GM23338 (cell line): ENCODE results near the gene RAB43.

Source experiments
- CTCF ChIP-seq, 2 experiments: fragments of 200-600 bp in 1 of 2; sonication (generic) in 1 of 2; conservative IDR thresholded peaks; 2 replicates each; pipeline versions ENCODE4 v1.5.1 to v1.6.1; 2016 to 2017; ENCODE audit warnings: antibody characterized with exemption in 2 of 2, low read depth in 2 of 2, mild to moderate bottlenecking in 2 of 2, moderate library complexity in 1 of 2
- EZH2phosphoT487 ChIP-seq: fragments of 200-600 bp; sonication (generic); IDR thresholded peaks from one replicate; pipeline ENCODE4 v1.8.1; 2018; ENCODE audit warnings: antibody characterized with exemption; ENCODE audit not compliant: unreplicated experiment
- POLR2AphosphoS5 ChIP-seq: IDR thresholded peaks from 2 replicates; pipeline ENCODE4 v1.6.1; 2016; ENCODE audit warnings: antibody characterized with exemption, low read depth
- STAT1 ChIP-seq: IDR thresholded peaks from one replicate; pipeline ENCODE4 v1.6.1; 2016; ENCODE audit warnings: antibody characterized with exemption; ENCODE audit not compliant: unreplicated experiment
- TF ChIP-seq, protein P1 (sequence below): IDR thresholded peaks from one replicate; pipeline ENCODE4 v1.6.1; 2018; ENCODE audit warnings: antibody characterized with exemption; ENCODE audit not compliant: unreplicated experiment

- TF ChIP-seq EZH2phosphoT487 (no peak), STAT1 (no peak), CTCF (conservative IDR thresholded peaks at IDR 0.05; ENCODE audit: low read depth in 2 of 2) (no peak), POLR2AphosphoS5 (no peak)
- TF ChIP-seq, protein P1, sequence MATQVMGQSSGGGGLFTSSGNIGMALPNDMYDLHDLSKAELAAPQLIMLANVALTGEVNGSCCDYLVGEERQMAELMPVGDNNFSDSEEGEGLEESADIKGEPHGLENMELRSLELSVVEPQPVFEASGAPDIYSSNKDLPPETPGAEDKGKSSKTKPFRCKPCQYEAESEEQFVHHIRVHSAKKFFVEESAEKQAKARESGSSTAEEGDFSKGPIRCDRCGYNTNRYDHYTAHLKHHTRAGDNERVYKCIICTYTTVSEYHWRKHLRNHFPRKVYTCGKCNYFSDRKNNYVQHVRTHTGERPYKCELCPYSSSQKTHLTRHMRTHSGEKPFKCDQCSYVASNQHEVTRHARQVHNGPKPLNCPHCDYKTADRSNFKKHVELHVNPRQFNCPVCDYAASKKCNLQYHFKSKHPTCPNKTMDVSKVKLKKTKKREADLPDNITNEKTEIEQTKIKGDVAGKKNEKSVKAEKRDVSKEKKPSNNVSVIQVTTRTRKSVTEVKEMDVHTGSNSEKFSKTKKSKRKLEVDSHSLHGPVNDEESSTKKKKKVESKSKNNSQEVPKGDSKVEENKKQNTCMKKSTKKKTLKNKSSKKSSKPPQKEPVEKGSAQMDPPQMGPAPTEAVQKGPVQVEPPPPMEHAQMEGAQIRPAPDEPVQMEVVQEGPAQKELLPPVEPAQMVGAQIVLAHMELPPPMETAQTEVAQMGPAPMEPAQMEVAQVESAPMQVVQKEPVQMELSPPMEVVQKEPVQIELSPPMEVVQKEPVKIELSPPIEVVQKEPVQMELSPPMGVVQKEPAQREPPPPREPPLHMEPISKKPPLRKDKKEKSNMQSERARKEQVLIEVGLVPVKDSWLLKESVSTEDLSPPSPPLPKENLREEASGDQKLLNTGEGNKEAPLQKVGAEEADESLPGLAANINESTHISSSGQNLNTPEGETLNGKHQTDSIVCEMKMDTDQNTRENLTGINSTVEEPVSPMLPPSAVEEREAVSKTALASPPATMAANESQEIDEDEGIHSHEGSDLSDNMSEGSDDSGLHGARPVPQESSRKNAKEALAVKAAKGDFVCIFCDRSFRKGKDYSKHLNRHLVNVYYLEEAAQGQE, result no peak
Measured at GRCh38 chr3:129063091-129063640, 58.4 kb downstream of the RAB43 start.
